ENCODE results near the gene ITGA11.

DNA sequence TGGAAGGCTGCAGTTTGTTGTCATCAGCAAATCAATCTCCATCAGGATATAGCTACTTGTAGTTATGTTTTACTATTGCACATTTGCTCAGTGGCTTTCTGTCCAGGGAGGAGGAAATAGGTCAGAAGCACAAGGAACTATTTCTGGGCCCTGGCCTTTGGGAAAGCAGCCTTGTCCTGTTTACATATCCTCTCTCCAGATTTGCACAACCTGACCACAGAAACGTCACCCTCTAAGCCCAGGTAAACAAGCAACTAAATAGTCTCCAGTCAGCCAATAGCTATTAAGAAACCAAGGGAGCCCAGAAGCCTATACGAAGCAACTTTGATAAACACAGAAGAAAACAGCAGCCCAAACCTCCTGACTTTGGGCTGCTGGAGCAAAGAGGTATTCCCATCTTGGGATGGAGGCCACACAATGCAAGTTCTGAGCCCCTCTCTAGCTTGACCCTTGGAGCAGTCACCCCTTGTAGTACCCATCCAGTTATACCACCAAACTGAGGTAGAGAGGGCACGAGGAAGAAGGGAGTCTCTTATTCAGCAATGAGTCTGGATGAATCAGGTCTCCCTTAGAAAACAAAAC lies 156.7 kb downstream of the ITGA11 start:
- TF ChIP-seq GATA2 (IDR thresholded peaks at IDR 0.05; ENCODE audit: low read depth, low read length) (no peak), GATA3 (IDR thresholded peaks at IDR 0.05; ENCODE audit: low read depth, low read length) (no peak)

All from SH-SY5Y (cell line).